ENCODE data around the gene GALNT9.

DNA sequence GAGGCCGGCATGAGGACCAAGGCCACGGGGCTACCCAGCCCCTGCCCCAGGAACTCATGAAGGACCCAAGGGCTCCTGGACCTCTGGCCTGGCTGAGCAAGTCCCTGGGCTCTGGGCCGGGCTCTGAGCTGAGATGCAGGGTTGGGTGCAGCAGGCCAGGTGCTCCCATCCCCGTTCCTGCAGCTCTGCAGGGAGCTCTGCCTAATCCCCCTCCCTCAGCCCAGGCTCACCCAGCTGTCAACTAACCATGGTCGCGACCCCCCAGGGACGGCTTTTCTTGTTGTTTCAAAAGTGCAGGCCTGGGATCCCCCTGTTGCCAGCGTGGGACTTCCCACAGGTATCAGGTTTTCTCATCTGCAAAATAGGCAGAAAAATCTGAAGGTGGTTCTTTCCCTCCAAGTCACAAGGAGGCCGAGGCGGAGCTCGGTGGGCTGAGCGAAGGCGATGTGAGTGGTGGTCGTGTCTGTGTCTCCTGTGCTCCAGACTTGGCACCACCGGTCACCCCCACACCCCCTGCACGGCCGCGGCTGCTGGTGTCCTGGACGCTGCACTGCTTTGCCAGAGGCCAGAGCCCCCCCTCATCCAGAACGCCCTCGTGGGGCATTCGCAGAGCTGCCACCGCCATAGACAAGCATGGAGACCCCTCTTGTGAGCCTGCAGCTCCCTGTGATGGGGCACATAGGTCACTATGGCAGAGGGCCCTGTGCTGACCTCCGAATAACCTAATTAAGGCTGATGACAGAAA lies 22.5 kb upstream of the GALNT9 start:
- TF ChIP-seq, protein P1, sequence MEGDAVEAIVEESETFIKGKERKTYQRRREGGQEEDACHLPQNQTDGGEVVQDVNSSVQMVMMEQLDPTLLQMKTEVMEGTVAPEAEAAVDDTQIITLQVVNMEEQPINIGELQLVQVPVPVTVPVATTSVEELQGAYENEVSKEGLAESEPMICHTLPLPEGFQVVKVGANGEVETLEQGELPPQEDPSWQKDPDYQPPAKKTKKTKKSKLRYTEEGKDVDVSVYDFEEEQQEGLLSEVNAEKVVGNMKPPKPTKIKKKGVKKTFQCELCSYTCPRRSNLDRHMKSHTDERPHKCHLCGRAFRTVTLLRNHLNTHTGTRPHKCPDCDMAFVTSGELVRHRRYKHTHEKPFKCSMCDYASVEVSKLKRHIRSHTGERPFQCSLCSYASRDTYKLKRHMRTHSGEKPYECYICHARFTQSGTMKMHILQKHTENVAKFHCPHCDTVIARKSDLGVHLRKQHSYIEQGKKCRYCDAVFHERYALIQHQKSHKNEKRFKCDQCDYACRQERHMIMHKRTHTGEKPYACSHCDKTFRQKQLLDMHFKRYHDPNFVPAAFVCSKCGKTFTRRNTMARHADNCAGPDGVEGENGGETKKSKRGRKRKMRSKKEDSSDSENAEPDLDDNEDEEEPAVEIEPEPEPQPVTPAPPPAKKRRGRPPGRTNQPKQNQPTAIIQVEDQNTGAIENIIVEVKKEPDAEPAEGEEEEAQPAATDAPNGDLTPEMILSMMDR (IDR thresholded peaks at IDR 0.05 in 8 of 11, conservative IDR thresholded peaks at IDR 0.05 in 3 of 11) = no peak
- TF ChIP-seq POLR2A (IDR thresholded peaks at IDR 0.05) = no peak
